ENCODE measurements around the gene OSCP1.

The OSCP1 gene

GRCh38 chr1:36475910-36476604, 25.8 kb upstream of the OSCP1 start:
- Histone ChIP-seq H3K4me3 (ENCODE audit: low read depth, low read length) (no peak overlapping the region), H3K27me3 (replicated peaks) (no peaks in the 10 kb centered on the region), H3K36me3 (replicated peaks) (no peaks in the 10 kb centered on the region), H3K27ac (no peak overlapping the region)
- TF ChIP-seq, protein P1, sequence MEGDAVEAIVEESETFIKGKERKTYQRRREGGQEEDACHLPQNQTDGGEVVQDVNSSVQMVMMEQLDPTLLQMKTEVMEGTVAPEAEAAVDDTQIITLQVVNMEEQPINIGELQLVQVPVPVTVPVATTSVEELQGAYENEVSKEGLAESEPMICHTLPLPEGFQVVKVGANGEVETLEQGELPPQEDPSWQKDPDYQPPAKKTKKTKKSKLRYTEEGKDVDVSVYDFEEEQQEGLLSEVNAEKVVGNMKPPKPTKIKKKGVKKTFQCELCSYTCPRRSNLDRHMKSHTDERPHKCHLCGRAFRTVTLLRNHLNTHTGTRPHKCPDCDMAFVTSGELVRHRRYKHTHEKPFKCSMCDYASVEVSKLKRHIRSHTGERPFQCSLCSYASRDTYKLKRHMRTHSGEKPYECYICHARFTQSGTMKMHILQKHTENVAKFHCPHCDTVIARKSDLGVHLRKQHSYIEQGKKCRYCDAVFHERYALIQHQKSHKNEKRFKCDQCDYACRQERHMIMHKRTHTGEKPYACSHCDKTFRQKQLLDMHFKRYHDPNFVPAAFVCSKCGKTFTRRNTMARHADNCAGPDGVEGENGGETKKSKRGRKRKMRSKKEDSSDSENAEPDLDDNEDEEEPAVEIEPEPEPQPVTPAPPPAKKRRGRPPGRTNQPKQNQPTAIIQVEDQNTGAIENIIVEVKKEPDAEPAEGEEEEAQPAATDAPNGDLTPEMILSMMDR (IDR thresholded peaks at IDR 0.05; ENCODE audit: low read depth, low read length, missing control alignments): no peak
- in situ Hi-C loops (cut with HindIII; ENCODE audit: low pct_ligation_motif_present, low sequenced_read_pairs): no loop called here
- no peak for DNase-seq

GRCh38 chr1:36475341-36475740, 25.1 kb upstream of the OSCP1 start:
- H3K4me3 ChIP-seq (ENCODE audit: low read depth, low read length): no peak overlapping the region
- no peak for DNase-seq
- no peaks in the 10 kb centered on the region for H3K36me3 ChIP-seq (replicated peaks)
- H3K27me3 ChIP-seq (replicated peaks): no peaks in the 10 kb centered on the region
- in situ Hi-C loops (cut with HindIII; ENCODE audit: low pct_ligation_motif_present, low sequenced_read_pairs): no loop called here
- TF ChIP-seq, protein P1 (IDR thresholded peaks at IDR 0.05; ENCODE audit: low read depth, low read length, missing control alignments): no peak
- no peak overlapping the region for H3K27ac ChIP-seq

- H3K27me3 ChIP-seq (replicated peaks): no peaks in the 10 kb centered on the region
- in situ Hi-C loops (cut with HindIII; ENCODE audit: low pct_ligation_motif_present, low sequenced_read_pairs): no loop called here
- TF ChIP-seq, protein P1 (IDR thresholded peaks at IDR 0.05; ENCODE audit: low read depth, low read length, missing control alignments): no peak
- H3K27ac ChIP-seq: no peak overlapping the region
- H3K36me3 ChIP-seq (replicated peaks): no peaks in the 10 kb centered on the region
- DNase-seq: no peak
- no peak overlapping the region for H3K4me3 ChIP-seq (ENCODE audit: low read depth, low read length)
Observed at GRCh38 chr1:36472656-36473055, 22.4 kb upstream of the OSCP1 start.

DNA sequence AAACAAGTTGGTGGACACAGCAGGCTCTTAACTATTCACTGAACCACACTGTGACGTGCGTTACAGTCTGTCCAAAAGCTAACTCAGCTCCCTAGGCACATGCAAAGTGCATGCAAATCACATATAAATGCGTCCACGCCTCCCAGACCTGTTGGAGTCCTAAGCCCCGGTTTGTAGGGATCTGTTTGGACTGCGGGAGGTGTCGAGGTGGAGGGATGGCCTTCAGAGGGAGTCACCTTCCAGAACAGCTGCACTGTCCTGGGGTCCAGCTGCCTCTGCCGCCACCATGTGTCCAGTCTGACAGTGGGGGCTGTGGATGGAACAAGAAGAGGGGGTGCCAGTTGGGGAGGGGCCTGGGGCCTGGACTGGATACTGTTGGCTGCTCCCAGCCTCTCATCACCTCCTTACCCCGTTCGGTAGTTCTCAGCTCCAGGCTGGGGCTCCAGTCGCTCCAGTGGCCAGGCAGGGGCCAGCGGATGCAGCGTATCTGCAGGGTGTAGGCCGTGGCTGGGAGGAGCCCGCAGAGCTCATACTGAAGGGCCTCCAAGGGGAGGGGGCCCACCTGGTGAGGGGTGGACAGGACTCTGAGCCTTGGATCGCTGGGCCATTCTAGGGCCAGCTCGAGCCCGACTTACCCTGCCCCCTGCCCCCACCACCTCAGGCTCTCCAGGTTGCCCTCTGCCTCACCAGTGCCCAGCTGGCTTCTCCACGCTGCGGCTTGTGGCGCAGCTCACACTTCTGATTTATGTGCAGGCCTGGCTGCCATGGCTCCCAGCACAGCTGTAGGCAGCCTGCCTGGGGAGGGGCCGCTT, 21.8 kb upstream of the OSCP1 start:
- H3K36me3 ChIP-seq (replicated peaks): no peaks in the 10 kb centered on the region
- TF ChIP-seq, protein P1 (IDR thresholded peaks at IDR 0.05; ENCODE audit: low read depth, low read length, missing control alignments): no peak
- no peak for DNase-seq
- no peak overlapping the region for H3K4me3 ChIP-seq (ENCODE audit: low read depth, low read length)
- in situ Hi-C loops (cut with HindIII; ENCODE audit: low pct_ligation_motif_present, low sequenced_read_pairs): no loop called here
- no peaks in the 10 kb centered on the region for H3K27me3 ChIP-seq (replicated peaks)
- H3K27ac ChIP-seq: no peak overlapping the region

GRCh38 chr1:36469163-36469562, 18.9 kb upstream of the OSCP1 start:
- H3K4me3 ChIP-seq (ENCODE audit: low read depth, low read length): no peak overlapping the region
- TF ChIP-seq, protein P1 (IDR thresholded peaks at IDR 0.05; ENCODE audit: low read depth, low read length, missing control alignments): no peak
- H3K27me3 ChIP-seq (replicated peaks): no peaks in the 10 kb centered on the region
- no peak overlapping the region for H3K27ac ChIP-seq
- H3K36me3 ChIP-seq (replicated peaks): no peaks in the 10 kb centered on the region
- no peak for DNase-seq
- in situ Hi-C loops (cut with HindIII; ENCODE audit: low pct_ligation_motif_present, low sequenced_read_pairs): no loop called here

Measured in brain microvascular endothelial cell (primary cell).